CD14-positive monocyte (primary cell): ENCODE data around the gene METTL25B. TPM values are rescaled to one million over a fixed set of nuclear protein-coding genes. Genes with fewer than 3 reads are reported as not detected.

ENCODE experiments used
- DNase-seq, 3 donors: peaks; one replicate each; pipeline ENCODE4 v3.0.0-alpha.2; 2011 to 2022
- H2AFZ ChIP-seq: 2 replicates; pipeline ENCODE4 v1.6.0; 2012; ENCODE audit warnings: mild to moderate bottlenecking, low read depth, low read length, inconsistent platforms; ENCODE audit not compliant: insufficient read depth, poor library complexity, severe bottlenecking
- H3K27ac ChIP-seq, 2 donors: 1 replicate in 1 of 2; 2 replicates in 1 of 2; pipeline ENCODE4 v1.5.1; 2012 to 2013; ENCODE audit warnings: low read length in 2 of 2, control low read depth in 1 of 2, inconsistent platforms in 1 of 2, low read depth in 1 of 2, mild to moderate bottlenecking in 1 of 2
- H3K27me3 ChIP-seq, 2 donors: one replicate each; pipeline versions ENCODE4 v1.6.0 to v1.6.1; 2011 to 2013; ENCODE audit warnings: low read length in 2 of 2; ENCODE audit not compliant: control insufficient read depth in 2 of 2, insufficient read depth in 2 of 2
- H3K36me3 ChIP-seq, 2 donors: replicated peaks in 1 of 2; 1 replicate in 1 of 2; 2 replicates in 1 of 2; pipeline versions ENCODE4 v1.5.1 to v1.6.1; 2012 to 2013; ENCODE audit warnings: low read length in 2 of 2, control low read depth in 1 of 2, inconsistent platforms in 1 of 2, mild to moderate bottlenecking in 1 of 2; ENCODE audit not compliant: insufficient read depth in 2 of 2, control insufficient read depth in 1 of 2
- H3K4me1 ChIP-seq, 2 donors: 1 replicate in 1 of 2; 2 replicates in 1 of 2; pipeline versions ENCODE4 v1.5.1 to v1.6.1; 2012 to 2013; ENCODE audit warnings: low read length in 2 of 2, control low read depth in 1 of 2, inconsistent platforms in 1 of 2, mild to moderate bottlenecking in 1 of 2, moderate library complexity in 1 of 2; ENCODE audit not compliant: insufficient read depth in 2 of 2, control insufficient read depth in 1 of 2
- H3K4me2 ChIP-seq: replicated peaks from 2 replicates; pipeline ENCODE3; 2012; ENCODE audit warnings: low read length, moderate library complexity, mild to moderate bottlenecking; ENCODE audit not compliant: poor library complexity, severe bottlenecking; ENCODE audit errors: extremely low read depth
- H3K4me3 ChIP-seq, 3 experiments: fragments of 200-600 bp in 1 of 3; sonication (generic) in 1 of 3; replicated peaks in 1 of 3; 1 replicate in 2 of 3; 2 replicates in 1 of 3; pipeline ENCODE4 v1.5.1; 2011 to 2013; ENCODE audit warnings: low read length in 3 of 3, mild to moderate bottlenecking in 3 of 3, control low read depth in 2 of 3, low read depth in 2 of 3, inconsistent platforms in 1 of 3, moderate library complexity in 1 of 3
- H3K79me2 ChIP-seq: 2 replicates; pipeline ENCODE4 v1.6.0; 2012; ENCODE audit warnings: mild to moderate bottlenecking, control low read depth, inconsistent platforms, low read length, moderate library complexity; ENCODE audit not compliant: insufficient read depth
- H3K9ac ChIP-seq: 2 replicates; pipeline ENCODE4 v1.6.0; 2017; ENCODE audit warnings: low read length, mild to moderate bottlenecking; ENCODE audit not compliant: insufficient read depth, poor library complexity, severe bottlenecking
- H3K9me3 ChIP-seq, 2 donors: replicated peaks in 1 of 2; 1 replicate in 1 of 2; 2 replicates in 1 of 2; pipeline versions ENCODE4 v1.5.1 to v1.6.1; 2012 to 2013; ENCODE audit warnings: low read length in 2 of 2, control low read depth in 1 of 2; ENCODE audit not compliant: control insufficient read depth in 1 of 2, insufficient read depth in 1 of 2
- H4K20me1 ChIP-seq: 2 replicates; pipeline ENCODE4 v1.6.0; 2012; ENCODE audit warnings: mild to moderate bottlenecking, low read length, control low read depth, moderate library complexity; ENCODE audit not compliant: insufficient read depth
- H3K27ac Mint-ChIP-seq, 7 donors: one replicate each; pipeline ENCODE4 v1.8.0; 2020; ENCODE audit warnings: mild to moderate bottlenecking in 7 of 7, mixed read lengths in 7 of 7, moderate library complexity in 6 of 7, inconsistent platforms in 2 of 7
- H3K27me3 Mint-ChIP-seq, 3 donors: one replicate each; pipeline ENCODE4 v1.8.0; 2021 to 2022; ENCODE audit warnings: low read depth in 3 of 3, mild to moderate bottlenecking in 3 of 3, mixed read lengths in 3 of 3, moderate library complexity in 3 of 3, inconsistent platforms in 1 of 3
- H3K36me3 Mint-ChIP-seq, 2 donors: one replicate each; pipeline ENCODE4 v1.8.0; 2020; ENCODE audit warnings: mixed read lengths in 2 of 2, inconsistent platforms in 1 of 2, mild to moderate bottlenecking in 1 of 2
- H3K4me1 Mint-ChIP-seq: one replicate; pipeline ENCODE4 v1.8.0; 2020; ENCODE audit warnings: mild to moderate bottlenecking, mixed read lengths
- H3K4me3 Mint-ChIP-seq, 2 donors: one replicate each; pipeline ENCODE4 v1.8.0; 2020; ENCODE audit warnings: mild to moderate bottlenecking in 2 of 2, mixed read lengths in 2 of 2, moderate library complexity in 1 of 2
- H3K9me3 Mint-ChIP-seq, 7 donors: one replicate each; pipeline ENCODE4 v1.8.0; 2020 to 2022; ENCODE audit warnings: mixed read lengths in 7 of 7, mild to moderate bottlenecking in 6 of 7, moderate library complexity in 6 of 7, inconsistent platforms in 2 of 7
- WGBS: methylation state at CpG from one replicate; pipeline ENCODE4 v1.1.5; 2013; ENCODE audit warnings: missing lambda C conversion rate; ENCODE audit not compliant: insufficient coverage; 5-methylcytosine and 5-hydroxymethylcytosine counted together
- intact Hi-C, 2 donors: fragments of 100-400 bp; cut with micrococcal nuclease; formaldehyde crosslinking; loops; one replicate each; pipeline versions ENCODE4 v1.15.0 to v1.15.1; 2023
- polyA plus RNA-seq, 3 donors: library from polyadenylated mRNA; depleted of rRNA in 1 of 3; unstranded in 2 of 3; stranded (reverse) in 1 of 3; fragments of 300-500 nt in 2 of 3; fragments of >200 nt in 1 of 3; fragmentation: Illumina TruSeq in 2 of 3; gene quantifications; 1 replicate in 2 of 3; 2 replicates in 1 of 3; pipeline ENCODE4 v1.2.3, GENCODE V29; 2012 to 2021
- TF ChIP-seq, protein P1 (sequence below): fragments of 200-600 bp; IDR thresholded peaks from one replicate; pipeline ENCODE4 v1.8.0; 2022; ENCODE audit warnings: antibody characterized with exemption, mild to moderate bottlenecking

Gene METTL25B
- polyA plus RNA-seq, 3 donors: 4.6 to 49.3 (median 4.8) TPM

- DNase-seq: no peak
- H3K9ac ChIP-seq: no peak overlapping the region
- peak overlapping the region; percentile 89 for H3K4me2 ChIP-seq
- intact Hi-C loops: no loop called here
- H3K4me3 Mint-ChIP-seq: no peak overlapping the region
- H3K36me3 Mint-ChIP-seq: peaks cover 41 to 56% of the 10 kb centered on the region in 2 donors
- TF ChIP-seq, protein P1, sequence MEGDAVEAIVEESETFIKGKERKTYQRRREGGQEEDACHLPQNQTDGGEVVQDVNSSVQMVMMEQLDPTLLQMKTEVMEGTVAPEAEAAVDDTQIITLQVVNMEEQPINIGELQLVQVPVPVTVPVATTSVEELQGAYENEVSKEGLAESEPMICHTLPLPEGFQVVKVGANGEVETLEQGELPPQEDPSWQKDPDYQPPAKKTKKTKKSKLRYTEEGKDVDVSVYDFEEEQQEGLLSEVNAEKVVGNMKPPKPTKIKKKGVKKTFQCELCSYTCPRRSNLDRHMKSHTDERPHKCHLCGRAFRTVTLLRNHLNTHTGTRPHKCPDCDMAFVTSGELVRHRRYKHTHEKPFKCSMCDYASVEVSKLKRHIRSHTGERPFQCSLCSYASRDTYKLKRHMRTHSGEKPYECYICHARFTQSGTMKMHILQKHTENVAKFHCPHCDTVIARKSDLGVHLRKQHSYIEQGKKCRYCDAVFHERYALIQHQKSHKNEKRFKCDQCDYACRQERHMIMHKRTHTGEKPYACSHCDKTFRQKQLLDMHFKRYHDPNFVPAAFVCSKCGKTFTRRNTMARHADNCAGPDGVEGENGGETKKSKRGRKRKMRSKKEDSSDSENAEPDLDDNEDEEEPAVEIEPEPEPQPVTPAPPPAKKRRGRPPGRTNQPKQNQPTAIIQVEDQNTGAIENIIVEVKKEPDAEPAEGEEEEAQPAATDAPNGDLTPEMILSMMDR: no peak
- peaks cover 46% of the 10 kb centered on the region for H3K79me2 ChIP-seq
- peaks cover 23% of the 10 kb centered on the region for H4K20me1 ChIP-seq
- peaks cover 0 to 2% (median 0%) of the 10 kb centered on the region in 7 donors for H3K9me3 Mint-ChIP-seq
- no peaks in the 10 kb centered on the region for H3K9me3 ChIP-seq
- no peak overlapping the region for H3K4me3 ChIP-seq
- H3K4me1 Mint-ChIP-seq: peaks cover 36% of the 10 kb centered on the region
- H3K4me1 ChIP-seq: peaks cover 32 to 42% of the 10 kb centered on the region in 2 donors
- no CpG with 5 or more reads among the region's 3 CpGs for WGBS
- H3K36me3 ChIP-seq: peaks cover 36 to 49% of the 10 kb centered on the region in 2 donors
- peak overlapping the region; percentile 85 for H2AFZ ChIP-seq
- no peaks in the 10 kb centered on the region for H3K27me3 ChIP-seq
- H3K27ac Mint-ChIP-seq: peak overlapping the region; percentile 79 to 97 (median 96)
- peaks cover 0 to 2% (median 1%) of the 10 kb centered on the region in 3 donors for H3K27me3 Mint-ChIP-seq
- peak overlapping the region in 1 of 2 donors; percentile 83 for H3K27ac ChIP-seq
Measured at GRCh38 chr1:156742017-156742416, 13.7 kb downstream of the METTL25B start.

- Histone ChIP-seq H4K20me1 (peaks cover 30% of the 10 kb centered on the region), H3K27me3 (no peaks in the 10 kb centered on the region), H3K4me1 (peaks cover 39 to 49% of the 10 kb centered on the region in 2 donors), H3K9me3 (no peaks in the 10 kb centered on the region), H3K4me2 (no peak overlapping the region), H2AFZ (no peak overlapping the region), H3K79me2 (peaks cover 54% of the 10 kb centered on the region), H3K9ac (no peak overlapping the region), H3K27ac (peak overlapping the region in 1 of 2 donors; percentile 21), H3K36me3 (peaks cover 30 to 42% of the 10 kb centered on the region in 2 donors), H3K4me3 (no peak overlapping the region)
- DNase-seq: no peak
- peaks cover 0 to 3% (median 2%) of the 10 kb centered on the region in 3 donors for H3K27me3 Mint-ChIP-seq
- peaks cover 34 to 48% of the 10 kb centered on the region in 2 donors for H3K36me3 Mint-ChIP-seq
- TF ChIP-seq, protein P1: no peak
- peak overlapping the region in 6 of 7 donors; percentile 20 to 89 (median 70) for H3K27ac Mint-ChIP-seq
- intact Hi-C loops: no loop called here
- H3K4me3 Mint-ChIP-seq: no peak overlapping the region
- peaks cover 42% of the 10 kb centered on the region for H3K4me1 Mint-ChIP-seq
- peaks cover 0 to 2% (median 0%) of the 10 kb centered on the region in 7 donors for H3K9me3 Mint-ChIP-seq
- 100% methylated on average over 1 of the region's 4 CpGs for WGBS
Measured at GRCh38 chr1:156742801-156743200, 14.5 kb downstream of the METTL25B start.
